Measurements from ENCODE around the gene PRDX5. TPM values are rescaled to one million over a fixed set of nuclear protein-coding genes. Genes with fewer than 3 reads are reported as not detected.

The PRDX5 gene
- total and polyA plus RNA-seq, 9 of the 15 experiments (the other 6 are each of a cell fraction or from before 2014, with no cell fraction given) = 40.8 to 327 (median 204) TPM

DNA sequence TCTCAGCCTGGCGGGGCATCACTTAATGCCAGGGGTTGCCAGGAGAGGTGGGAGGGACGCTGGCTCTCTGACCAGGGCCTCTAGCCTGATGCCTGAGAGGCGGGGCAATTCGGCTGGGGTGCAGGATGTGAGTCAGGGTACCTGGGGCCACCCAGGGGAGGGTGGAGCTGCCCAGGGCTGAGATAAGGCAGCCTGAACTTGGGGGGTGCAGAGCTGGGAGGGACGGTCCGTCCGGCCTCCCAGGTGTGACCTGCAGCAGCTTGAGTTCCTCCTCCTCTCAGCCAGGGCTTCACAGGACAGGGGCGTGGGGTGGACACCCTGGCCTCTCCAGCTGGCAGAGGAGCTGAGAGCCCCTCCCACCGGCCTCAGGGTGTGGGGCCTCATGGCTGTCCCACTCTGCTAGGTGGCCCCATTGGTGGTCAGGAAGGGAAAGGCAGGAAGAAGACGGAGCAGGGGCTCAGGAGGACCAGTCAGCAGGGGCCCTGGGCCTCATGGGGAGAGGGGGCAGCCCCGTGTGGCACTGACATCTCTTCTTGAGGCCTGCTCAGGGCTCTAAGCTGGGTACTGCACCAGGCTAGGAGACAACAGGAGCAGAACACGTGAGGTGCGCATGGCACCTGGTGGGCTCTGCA lies 40.1 kb downstream of the PRDX5 start (continued):
- TF ChIP-seq, protein P1, sequence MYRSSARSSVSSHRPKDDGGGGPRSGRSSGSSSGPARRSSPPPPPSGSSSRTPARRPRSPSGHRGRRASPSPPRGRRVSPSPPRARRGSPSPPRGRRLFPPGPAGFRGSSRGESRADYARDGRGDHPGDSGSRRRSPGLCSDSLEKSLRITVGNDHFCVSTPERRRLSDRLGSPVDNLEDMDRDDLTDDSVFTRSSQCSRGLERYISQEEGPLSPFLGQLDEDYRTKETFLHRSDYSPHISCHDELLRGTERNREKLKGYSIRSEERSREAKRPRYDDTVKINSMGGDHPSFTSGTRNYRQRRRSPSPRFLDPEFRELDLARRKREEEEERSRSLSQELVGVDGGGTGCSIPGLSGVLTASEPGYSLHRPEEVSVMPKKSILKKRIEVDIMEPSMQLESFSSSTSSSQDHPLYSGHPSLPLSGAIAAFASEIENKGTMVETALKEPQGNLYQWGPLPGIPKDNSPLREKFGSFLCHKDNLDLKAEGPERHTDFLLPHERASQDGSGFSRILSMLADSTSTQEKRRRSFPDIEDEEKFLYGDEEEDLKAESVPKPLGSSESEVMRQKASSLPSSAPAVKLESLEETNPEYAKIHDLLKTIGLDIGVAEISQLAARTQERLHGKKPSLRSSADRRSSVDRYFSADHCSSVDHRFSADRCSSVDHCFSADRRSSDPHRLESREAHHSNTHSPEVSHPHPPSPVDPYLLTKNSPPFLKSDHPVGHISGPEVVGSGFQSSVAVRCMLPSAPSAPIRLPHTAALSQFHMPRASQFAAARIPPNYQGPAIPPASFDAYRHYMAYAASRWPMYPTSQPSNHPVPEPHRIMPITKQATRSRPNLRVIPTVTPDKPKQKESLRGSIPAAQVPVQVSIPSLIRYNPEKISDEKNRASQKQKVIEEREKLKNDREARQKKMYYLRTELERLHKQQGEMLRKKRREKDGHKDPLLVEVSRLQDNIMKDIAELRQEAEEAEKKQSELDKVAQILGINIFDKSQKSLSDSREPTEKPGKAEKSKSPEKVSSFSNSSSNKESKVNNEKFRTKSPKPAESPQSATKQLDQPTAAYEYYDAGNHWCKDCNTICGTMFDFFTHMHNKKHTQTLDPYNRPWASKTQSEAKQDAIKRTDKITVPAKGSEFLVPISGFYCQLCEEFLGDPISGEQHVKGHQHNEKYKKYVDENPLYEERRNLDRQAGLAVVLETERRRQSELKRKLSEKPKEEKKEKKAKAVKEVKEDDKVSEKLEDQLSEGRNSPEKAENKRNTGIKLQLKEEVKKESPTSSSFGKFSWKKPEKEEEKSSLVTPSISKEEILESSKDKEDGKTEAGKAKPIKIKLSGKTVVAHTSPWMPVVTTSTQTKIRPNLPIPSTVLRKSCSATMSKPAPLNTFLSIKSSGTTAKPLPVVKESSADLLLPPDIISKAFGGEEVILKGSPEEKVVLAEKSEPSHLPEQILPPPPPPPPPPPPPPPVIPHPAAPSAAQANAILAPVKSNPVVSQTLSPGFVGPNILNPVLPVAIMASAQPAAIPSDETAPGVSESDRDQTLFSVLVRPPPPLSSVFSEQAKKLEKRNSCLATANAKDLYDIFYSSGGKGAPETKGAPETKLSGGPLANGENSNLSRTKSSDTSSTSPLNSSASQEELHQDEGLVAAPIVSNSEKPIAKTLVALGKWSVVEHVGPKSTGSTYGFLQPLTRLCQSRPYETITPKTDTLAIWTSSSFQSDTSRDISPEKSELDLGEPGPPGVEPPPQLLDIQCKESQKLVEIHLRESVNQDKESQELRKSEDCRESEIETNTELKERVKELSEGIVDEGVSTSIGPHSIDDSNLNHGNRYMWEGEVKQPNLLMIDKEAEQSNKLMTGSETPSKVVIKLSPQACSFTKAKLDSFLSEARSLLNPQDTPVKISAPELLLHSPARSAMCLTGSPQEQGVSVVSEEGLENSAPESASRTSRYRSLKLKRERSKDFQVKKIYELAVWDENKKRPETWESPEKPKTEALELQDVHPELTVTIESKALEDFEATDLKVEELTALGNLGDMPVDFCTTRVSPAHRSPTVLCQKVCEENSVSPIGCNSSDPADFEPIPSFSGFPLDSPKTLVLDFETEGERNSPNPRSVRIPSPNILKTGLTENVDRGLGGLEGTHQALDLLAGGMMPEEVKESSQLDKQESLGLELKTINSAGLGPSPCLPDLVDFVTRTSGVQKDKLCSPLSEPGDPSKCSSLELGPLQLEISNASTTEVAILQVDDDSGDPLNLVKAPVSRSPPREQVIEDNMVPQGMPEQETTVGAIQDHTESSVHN (IDR thresholded peaks at IDR 0.05; ENCODE audit: borderline replicate concordance in 1 of 2, low read depth in 1 of 2) = no peak
- TF ChIP-seq, protein P2, sequence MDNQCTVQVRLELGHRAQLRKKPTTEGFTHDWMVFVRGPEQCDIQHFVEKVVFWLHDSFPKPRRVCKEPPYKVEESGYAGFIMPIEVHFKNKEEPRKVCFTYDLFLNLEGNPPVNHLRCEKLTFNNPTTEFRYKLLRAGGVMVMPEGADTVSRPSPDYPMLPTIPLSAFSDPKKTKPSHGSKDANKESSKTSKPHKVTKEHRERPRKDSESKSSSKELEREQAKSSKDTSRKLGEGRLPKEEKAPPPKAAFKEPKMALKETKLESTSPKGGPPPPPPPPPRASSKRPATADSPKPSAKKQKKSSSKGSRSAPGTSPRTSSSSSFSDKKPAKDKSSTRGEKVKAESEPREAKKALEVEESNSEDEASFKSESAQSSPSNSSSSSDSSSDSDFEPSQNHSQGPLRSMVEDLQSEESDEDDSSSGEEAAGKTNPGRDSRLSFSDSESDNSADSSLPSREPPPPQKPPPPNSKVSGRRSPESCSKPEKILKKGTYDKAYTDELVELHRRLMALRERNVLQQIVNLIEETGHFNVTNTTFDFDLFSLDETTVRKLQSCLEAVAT (IDR thresholded peaks at IDR 0.05) = 0 out of 4 replicates have a peak, but pooled peaks of 1 of the 2 experiments have one; percentile 24
